Measurements from ENCODE around the gene LOX. TPM values are rescaled to one million over a fixed set of nuclear protein-coding genes. Genes with fewer than 3 reads are reported as not detected.

LOX gene
- total RNA-seq, 1 experiment from 2014 or later, result 0.79 TPM

- peaks cover 18 to 19% of the 10 kb centered on the region in 2 experiments for H3K4me1 Mint-ChIP-seq
- TF ChIP-seq CTCF (conservative IDR thresholded peaks at IDR 0.05), result no peak
- H3K79me1 ChIP-seq (ENCODE audit: insufficient read depth, low read depth, low read length, poor library complexity, severe bottlenecking), result no peaks in the 10 kb centered on the region
- H2BK12ac ChIP-seq (ENCODE audit: insufficient read length, low read depth, low read length), result no peak overlapping the region
- no peaks in the 10 kb centered on the region for H3K79me2 ChIP-seq (ENCODE audit: insufficient read depth, low read length)
- no peak overlapping the region for H2BK120ac ChIP-seq (ENCODE audit: low read depth, low read length, poor library complexity, severe bottlenecking)
- H3K4me2 ChIP-seq (ENCODE audit: insufficient read depth, insufficient read length, low read length), result no peak overlapping the region
- no peak overlapping the region for H3K56ac ChIP-seq (ENCODE audit: insufficient read length, low read depth, low read length)
- no peaks in the 10 kb centered on the region for H3K27me3 ChIP-seq (ENCODE audit: insufficient read depth, low read length)
- no peak overlapping the region for H3K27ac ChIP-seq (ENCODE audit: insufficient read length, low read depth, low read length)
- H3K14ac ChIP-seq (ENCODE audit: insufficient read depth, low read length), result no peak overlapping the region
- no peak overlapping the region; a peak in 1 of 7 replicates for H3K27ac Mint-ChIP-seq
- H2BK20ac ChIP-seq (ENCODE audit: low read depth, low read length, poor library complexity, severe bottlenecking), result no peak overlapping the region
- H2AK5ac ChIP-seq (ENCODE audit: insufficient read length, low read length), result no peak overlapping the region
- H3T11ph ChIP-seq (ENCODE audit: low read length), result no peak overlapping the region
- no peaks in the 10 kb centered on the region for H3K9me3 Mint-ChIP-seq
- H3K4me1 ChIP-seq (ENCODE audit: insufficient read depth, low read length), result no peaks in the 10 kb centered on the region; the same call in 1 of the 2 replicates
- WGBS (ENCODE audit: extremely low coverage, insufficient read length, low lambda C conversion rate), result no CpG with 5 or more reads among the region's 2 CpGs
- H2BK15ac ChIP-seq (ENCODE audit: low read depth, low read length), result no peak overlapping the region
- no peak overlapping the region for H2BK5ac ChIP-seq (ENCODE audit: insufficient read length, low read length)
- DNase-seq, result no peak
- no peak overlapping the region for H4K91ac ChIP-seq (ENCODE audit: insufficient read length, low read depth, low read length)
- H3K4ac ChIP-seq (ENCODE audit: low read depth, low read length), result no peak overlapping the region
- no peaks in the 10 kb centered on the region for H4K20me1 ChIP-seq (ENCODE audit: control insufficient read depth, insufficient read depth, insufficient read length)
- H2AFZ ChIP-seq (ENCODE audit: low read length), result no peak overlapping the region
- H3K9ac ChIP-seq (ENCODE audit: extremely low read depth, insufficient read length, low read length), result no peak overlapping the region
- no peak overlapping the region for H3K4me3 Mint-ChIP-seq
- no peaks in the 10 kb centered on the region for H3K23me2 ChIP-seq (ENCODE audit: insufficient read length, low read depth, low read length, poor library complexity, severe bottlenecking)
- H3K23ac ChIP-seq (ENCODE audit: insufficient read length, low read depth, low read length), result no peak overlapping the region
- no peak overlapping the region for H4K5ac ChIP-seq (ENCODE audit: insufficient read length, low read depth, low read length)
- no peaks in the 10 kb centered on the region for H3K36me3 Mint-ChIP-seq (ENCODE audit: insufficient read depth in 1 of 3, low read depth in 3 of 3)
- H3K9me3 ChIP-seq (ENCODE audit: control insufficient read depth, low read depth, low read length), result no peaks in the 10 kb centered on the region
- H3K18ac ChIP-seq (ENCODE audit: insufficient read length, low read depth, low read length), result no peak overlapping the region
- no peak overlapping the region for H4K8ac ChIP-seq (replicated peaks; ENCODE audit: insufficient read length, low read depth, low read length)
- H3K27me3 Mint-ChIP-seq (ENCODE audit: low read depth), result no peaks in the 10 kb centered on the region
Measured at GRCh38 chr5:122126177-122126755, 48.2 kb upstream of the LOX start.
